Mesothelial cell of epicardium (in vitro differentiated cells): Measurements from ENCODE around the gene ITK. TPM values are rescaled to one million over a fixed set of nuclear protein-coding genes. Genes with fewer than 3 reads are reported as not detected.

Experiments
- DNase-seq, 2 experiments: peaks; one replicate each; pipeline ENCODE4 v3.0.0; 2021; ENCODE audit warnings: low spot score in 2 of 2; ENCODE audit not compliant: unreplicated experiment in 2 of 2
- H3K27ac Mint-ChIP-seq: 2 replicates; pipeline ENCODE4 v1.8.0; 2021; ENCODE audit warnings: mixed read lengths
- H3K27me3 Mint-ChIP-seq: 2 replicates; pipeline ENCODE4 v1.8.0; 2021; ENCODE audit warnings: low read depth, mixed read lengths
- H3K36me3 Mint-ChIP-seq: 2 replicates; pipeline ENCODE4 v1.8.0; 2021; ENCODE audit warnings: mixed read lengths
- H3K4me1 Mint-ChIP-seq: 2 replicates; pipeline ENCODE4 v1.8.0; 2021; ENCODE audit warnings: mixed read lengths
- H3K4me3 Mint-ChIP-seq: 2 replicates; pipeline ENCODE4 v1.8.0; 2021; ENCODE audit warnings: mild to moderate bottlenecking, moderate library complexity, mixed read lengths
- H3K9me3 Mint-ChIP-seq: 2 replicates; pipeline ENCODE4 v1.8.0; 2021; ENCODE audit warnings: mixed read lengths
- CTCF ChIP-seq: fragments of 200-600 bp; sonication (generic); IDR thresholded peaks from one replicate; pipeline ENCODE4 v1.5.0; 2021; ENCODE audit warnings: antibody characterized with exemption; ENCODE audit not compliant: unreplicated experiment
- total RNA-seq: library from RNA; stranded (reverse); gene quantifications from 3 replicates; pipeline ENCODE4 v1.2.1, GENCODE V29; 2021

The ITK gene
- total RNA-seq, 1 donor from 2014 or later: 0.09 TPM

GRCh38 chr5:157266286-157267007 lies 85.8 kb downstream of the ITK start:
- no peak for TF ChIP-seq CTCF
- peaks cover 45% of the 10 kb centered on the region for H3K4me1 Mint-ChIP-seq
- peak overlapping the region; percentile 47 for H3K27ac Mint-ChIP-seq
- peaks cover 10% of the 10 kb centered on the region for H3K27me3 Mint-ChIP-seq
- H3K4me3 Mint-ChIP-seq: peak overlapping the region; percentile 71
- no peaks in the 10 kb centered on the region for H3K9me3 Mint-ChIP-seq
- H3K36me3 Mint-ChIP-seq: no peaks in the 10 kb centered on the region
- DNase-seq: peak; percentile 37 to 66

GRCh38 chr5:157267025-157267424 lies 86.4 kb downstream of the ITK start:
- Mint-ChIP-seq H3K27ac (no peak overlapping the region), H3K4me1 (peaks cover 45% of the 10 kb centered on the region)

GRCh38 chr5:157267761-157268480 lies 87.3 kb downstream of the ITK start:
- H3K27ac Mint-ChIP-seq: peak overlapping the region; percentile 21
- DNase-seq: no peak
- H3K36me3 Mint-ChIP-seq: no peaks in the 10 kb centered on the region
- H3K9me3 Mint-ChIP-seq: no peaks in the 10 kb centered on the region
- H3K4me3 Mint-ChIP-seq: peak overlapping the region; percentile 71
- peaks cover 45% of the 10 kb centered on the region for H3K4me1 Mint-ChIP-seq
- no peak for TF ChIP-seq CTCF
- H3K27me3 Mint-ChIP-seq: peaks cover 10% of the 10 kb centered on the region

More at GRCh38 chr5:157267025-157267424, 86.4 kb downstream of the ITK start:
- H3K36me3 Mint-ChIP-seq: no peaks in the 10 kb centered on the region
- TF ChIP-seq CTCF: no peak
- no peaks in the 10 kb centered on the region for H3K9me3 Mint-ChIP-seq
- DNase-seq: no peak
- H3K27me3 Mint-ChIP-seq: peaks cover 10% of the 10 kb centered on the region
- H3K4me3 Mint-ChIP-seq: peak overlapping the region; percentile 71

GRCh38 chr5:157269165-157269671 lies 88.6 kb downstream of the ITK start:
- no peak for TF ChIP-seq CTCF
- Mint-ChIP-seq H3K27ac (peak overlapping the region; percentile 30), H3K4me3 (no peak overlapping the region), H3K9me3 (no peaks in the 10 kb centered on the region), H3K36me3 (no peaks in the 10 kb centered on the region), H3K27me3 (peaks cover 3% of the 10 kb centered on the region), H3K4me1 (peaks cover 45% of the 10 kb centered on the region)
- DNase-seq: no peak

- Mint-ChIP-seq H3K27ac (no peak overlapping the region), H3K36me3 (peaks cover 2% of the 10 kb centered on the region), H3K9me3 (no peaks in the 10 kb centered on the region), H3K27me3 (peaks cover under 1% of the 10 kb centered on the region), H3K4me1 (peaks cover 45% of the 10 kb centered on the region), H3K4me3 (no peak overlapping the region)
- TF ChIP-seq CTCF: no peak
- DNase-seq: no peak
Measured at GRCh38 chr5:157269761-157270272, 89.2 kb downstream of the ITK start.
